ENCODE measurements around the gene ZNF335.
"Not testable (repeated sequence)": the region's sequence is repeated elsewhere in the genome, so short reads cannot be mapped to it uniquely, and the experiment has no call there.

- TF ChIP-seq CTCF (IDR thresholded peaks at IDR 0.05; ENCODE audit: extremely low read depth in 1 of 2, insufficient read depth in 1 of 2, low read depth in 1 of 2, low read length in 2 of 2); EZH2 (IDR thresholded peaks at IDR 0.05; ENCODE audit: borderline replicate concordance, low read depth, low read length, severe bottlenecking); GATA2 (IDR thresholded peaks at IDR 0.05; ENCODE audit: insufficient read depth, insufficient read length, low read depth, low read length); MAX (IDR thresholded peaks at IDR 0.05; ENCODE audit: insufficient read depth, insufficient read length): not testable (repeated sequence)
These were observed 15.7 kb downstream of the ZNF335 start for GRCh38 chr20:45956326-45956725.
